IMR-90 (cell line): ENCODE data around the gene GRIN2B.

Experiments
- CTCF ChIP-seq: conservative IDR thresholded peaks from 2 replicates; pipeline ENCODE4 v1.5.1; 2012; ENCODE audit warnings: mild to moderate bottlenecking, low read depth, low read length, improper control_type of control experiment
- POLR2A ChIP-seq: IDR thresholded peaks from 2 replicates; pipeline ENCODE4 v1.6.1; 2012; ENCODE audit warnings: mild to moderate bottlenecking, low read depth, low read length
- RCOR1 ChIP-seq: IDR thresholded peaks from 2 replicates; pipeline ENCODE4 v1.6.1; 2012; ENCODE audit warnings: mild to moderate bottlenecking, low read length, improper control_type of control experiment; ENCODE audit not compliant: insufficient replicate concordance

- no peak for TF ChIP-seq CTCF
- no peak for TF ChIP-seq RCOR1
- TF ChIP-seq POLR2A: no peak
These were observed 36.2 kb downstream of the GRIN2B start for GRCh38 chr12:13945236-13945635.
